ENCODE measurements around the gene B4GALNT3. TPM values are rescaled to one million over a fixed set of nuclear protein-coding genes. Genes with fewer than 3 reads are reported as not detected.

The B4GALNT3 gene
- total RNA-seq, 2 donors from 2014 or later = 19.3 to 29.0 TPM

- no peak overlapping the region for H3K4me3 ChIP-seq
- TF ChIP-seq CTCF (IDR thresholded peaks at IDR 0.05) = no peak
- no peaks in the 10 kb centered on the region for H3K9me3 ChIP-seq
- H3K27ac ChIP-seq = no peak overlapping the region
- no peaks in the 10 kb centered on the region for H3K27me3 ChIP-seq
- no peaks in the 10 kb centered on the region for H3K4me1 ChIP-seq
- no peak for DNase-seq (ENCODE audit: low spot score)
- no peaks in the 10 kb centered on the region for H3K36me3 ChIP-seq
These were observed 63.1 kb downstream of the B4GALNT3 start for GRCh38 chr12:522692-523378.

DNA sequence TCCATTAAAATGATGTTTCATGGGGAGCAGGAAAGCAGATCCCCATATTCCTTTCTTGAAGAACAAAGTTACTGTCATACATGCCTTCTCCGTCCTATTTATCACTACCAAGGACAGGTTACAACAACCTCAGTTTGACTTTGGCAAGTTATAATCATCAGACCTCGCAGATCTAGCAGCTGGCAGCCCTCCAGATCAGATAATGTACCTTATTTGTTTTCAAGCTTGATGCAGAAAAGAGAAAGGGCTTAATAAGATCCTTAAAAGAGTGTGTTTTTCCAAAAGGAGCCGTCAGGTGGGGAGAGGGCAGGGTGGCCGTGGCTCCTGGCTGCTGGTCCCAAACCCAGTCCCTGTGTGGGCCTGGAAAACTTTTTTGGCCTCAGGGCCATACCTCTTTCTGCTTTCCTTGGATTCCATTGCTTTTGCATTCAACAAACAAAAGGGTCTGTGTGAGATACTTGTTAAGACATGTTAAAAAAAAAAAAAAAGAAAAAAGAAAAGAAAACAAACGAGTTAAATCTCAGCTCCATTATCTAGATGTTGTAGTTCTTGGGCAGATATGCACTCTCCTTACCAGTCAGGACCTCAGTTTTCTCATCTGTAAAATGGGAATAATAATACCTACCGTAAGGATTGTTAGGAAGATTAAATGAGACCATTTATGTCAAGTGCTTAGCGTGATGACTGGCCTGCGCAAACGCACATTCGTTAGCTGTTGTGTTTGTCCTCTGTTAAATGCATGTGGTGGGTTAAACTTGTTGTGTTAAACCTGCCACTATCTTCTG is 64.6 kb downstream of the B4GALNT3 start:
- Histone ChIP-seq H3K9me3 (no peaks in the 10 kb centered on the region), H3K4me1 (peaks cover 0 to 7% of the 10 kb centered on the region in 2 donors), H3K4me3 (no peak overlapping the region), H3K27me3 (no peaks in the 10 kb centered on the region), H3K36me3 (no peaks in the 10 kb centered on the region), H3K27ac (no peak overlapping the region)
- TF ChIP-seq CTCF (IDR thresholded peaks at IDR 0.05) = no peak
- no peak for DNase-seq (ENCODE audit: low spot score)

GRCh38 chr12:526089-526488 is 66.3 kb downstream of the B4GALNT3 start:
- no peaks in the 10 kb centered on the region for H3K36me3 ChIP-seq
- H3K9me3 ChIP-seq = no peaks in the 10 kb centered on the region
- no peak for DNase-seq (ENCODE audit: low spot score)
- no peak for TF ChIP-seq CTCF (IDR thresholded peaks at IDR 0.05)
- H3K4me3 ChIP-seq = no peak overlapping the region
- peaks cover 0 to 7% of the 10 kb centered on the region in 2 donors for H3K4me1 ChIP-seq
- no peaks in the 10 kb centered on the region for H3K27me3 ChIP-seq
- no peak overlapping the region for H3K27ac ChIP-seq

- Histone ChIP-seq H3K9me3 (peaks cover 0 to 5% of the 10 kb centered on the region in 2 donors), H3K27ac (no peak overlapping the region), H3K4me1 (peaks cover 0 to 7% of the 10 kb centered on the region in 2 donors), H3K27me3 (no peaks in the 10 kb centered on the region), H3K4me3 (no peak overlapping the region), H3K36me3 (no peaks in the 10 kb centered on the region)
- TF ChIP-seq CTCF (IDR thresholded peaks at IDR 0.05) = no peak
- DNase-seq (ENCODE audit: low spot score) = no peak
These were observed 67.5 kb downstream of the B4GALNT3 start for GRCh38 chr12:527241-527640.

- DNase-seq (ENCODE audit: low spot score) = no peak
- Histone ChIP-seq H3K4me3 (no peak overlapping the region), H3K9me3 (peaks cover 0 to 9% of the 10 kb centered on the region in 2 donors), H3K27ac (no peak overlapping the region), H3K36me3 (no peaks in the 10 kb centered on the region), H3K4me1 (peaks cover 0 to 7% of the 10 kb centered on the region in 2 donors), H3K27me3 (no peaks in the 10 kb centered on the region)
- TF ChIP-seq CTCF (IDR thresholded peaks at IDR 0.05) = no peak
These were observed 68.0 kb downstream of the B4GALNT3 start for GRCh38 chr12:527729-528128.

Data from right atrium auricular region (tissue), 2 donors.